ENCODE results near the gene ITPR3.

ITPR3 gene

DNA sequence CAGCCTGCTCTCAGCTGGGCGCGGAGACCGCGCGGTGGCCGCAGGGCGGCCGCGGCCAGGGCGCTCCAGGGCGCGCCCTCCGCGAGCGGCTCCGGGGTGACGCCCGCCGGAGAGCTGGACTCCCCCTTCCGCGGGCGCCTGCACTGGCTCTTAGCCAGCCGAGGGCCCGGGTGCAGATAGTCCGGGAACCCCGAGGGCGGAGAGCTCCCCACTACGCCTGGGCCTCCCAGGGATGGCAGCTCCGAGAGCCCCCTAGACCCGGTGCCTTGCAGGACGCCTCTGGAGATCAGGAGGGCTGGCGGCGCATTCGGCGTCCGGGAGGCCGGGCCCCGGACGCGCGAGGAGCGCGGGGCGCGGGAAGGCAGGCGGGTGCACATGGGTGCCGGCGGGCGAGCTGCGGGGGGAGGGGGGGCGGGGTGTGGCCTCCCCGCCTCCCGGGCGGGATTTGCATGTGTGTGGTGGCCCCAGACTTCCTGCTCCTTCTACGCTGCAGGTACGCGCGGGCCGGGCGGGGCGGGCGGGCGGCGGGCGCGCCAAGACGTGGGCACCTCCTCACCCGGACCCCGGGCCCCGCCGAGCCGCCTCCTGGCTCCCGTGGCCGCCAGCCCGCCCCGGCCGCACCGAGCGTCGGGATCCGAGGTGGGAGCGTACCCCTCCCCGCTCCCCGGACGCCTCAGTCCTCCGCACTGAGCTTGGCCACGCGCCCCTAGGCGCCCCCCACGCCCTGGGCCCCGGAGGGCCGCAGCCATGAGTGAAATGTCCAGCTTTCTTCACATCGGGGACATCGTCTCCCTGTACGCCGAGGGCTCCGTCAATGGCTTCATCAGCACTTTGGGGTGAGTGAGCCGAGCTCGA lies at the start of gene ITPR3:
Gene ITPR3 (plus strand): TSS at position 467 of the 855 bp plus-strand sequence. CDS start 281 bp downstream, at position 748.
- DNase-seq, result peak; percentile 75

DNA sequence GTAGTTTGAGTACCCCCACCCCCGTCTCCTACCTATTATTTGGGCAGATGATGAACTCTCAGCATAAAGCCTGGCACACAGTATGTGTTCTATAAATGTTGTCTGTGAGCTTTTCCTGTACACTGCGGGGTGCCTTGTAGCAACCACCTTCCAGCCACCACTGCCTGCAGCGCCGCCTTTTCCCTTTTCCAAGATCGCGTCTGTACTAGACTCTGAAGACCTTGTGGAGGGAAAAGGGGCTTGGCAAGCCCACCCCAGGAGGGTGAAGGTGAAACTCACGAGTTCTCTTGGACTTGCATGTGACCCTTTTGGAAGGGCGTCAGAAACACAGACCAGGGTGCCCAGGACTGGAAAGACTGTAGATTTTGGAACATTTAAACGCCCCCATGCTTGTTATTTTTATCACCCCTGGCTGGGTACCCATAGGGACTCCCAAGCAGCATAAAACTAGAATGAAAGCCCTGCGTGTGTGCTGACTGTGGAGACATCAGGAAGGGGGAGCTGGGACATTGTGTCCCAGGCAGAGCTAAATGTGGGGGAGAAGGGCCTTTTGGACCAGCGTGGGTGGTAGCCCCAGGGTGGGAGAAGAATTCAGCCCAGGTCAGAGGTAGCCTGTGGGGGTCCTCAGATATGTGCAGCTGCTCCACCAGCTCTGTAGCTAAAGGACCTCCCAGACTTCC lies 49.3 kb upstream of the ITPR3 start:
- no peak for DNase-seq

- DNase-seq, result no peak
Observed at GRCh38 chr6:33575211-33575610, 45.9 kb upstream of the ITPR3 start.

- no peak for DNase-seq
Observed at GRCh38 chr6:33576668-33577067, 44.5 kb upstream of the ITPR3 start.

DNA sequence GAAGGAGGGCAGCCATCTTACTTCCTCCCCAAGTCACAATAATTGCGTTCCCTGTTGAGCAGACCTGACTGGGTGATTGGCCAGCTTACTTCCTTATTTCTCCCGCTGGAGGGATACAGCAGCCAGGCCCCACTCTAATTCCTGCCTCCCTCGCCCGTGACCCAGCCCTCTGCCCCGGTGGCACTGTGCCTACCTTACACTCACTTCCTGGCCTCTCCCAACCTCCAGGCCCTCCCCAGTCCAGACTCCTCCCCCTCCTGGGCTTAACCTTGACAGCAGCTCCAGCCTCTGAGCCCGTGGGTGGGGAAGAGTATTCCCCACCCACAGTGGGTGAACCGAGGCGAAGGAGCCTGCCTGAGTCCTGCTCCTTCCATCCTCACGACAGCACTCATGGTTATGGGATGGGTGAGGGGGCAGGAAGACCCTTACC lies 44.0 kb upstream of the ITPR3 start:
- DNase-seq, result no peak

- DNase-seq, result no peak
Observed at GRCh38 chr6:33577718-33578117, 43.4 kb upstream of the ITPR3 start.

- no peak for DNase-seq
Observed at GRCh38 chr6:33578164-33578563, 43.0 kb upstream of the ITPR3 start.

DNA sequence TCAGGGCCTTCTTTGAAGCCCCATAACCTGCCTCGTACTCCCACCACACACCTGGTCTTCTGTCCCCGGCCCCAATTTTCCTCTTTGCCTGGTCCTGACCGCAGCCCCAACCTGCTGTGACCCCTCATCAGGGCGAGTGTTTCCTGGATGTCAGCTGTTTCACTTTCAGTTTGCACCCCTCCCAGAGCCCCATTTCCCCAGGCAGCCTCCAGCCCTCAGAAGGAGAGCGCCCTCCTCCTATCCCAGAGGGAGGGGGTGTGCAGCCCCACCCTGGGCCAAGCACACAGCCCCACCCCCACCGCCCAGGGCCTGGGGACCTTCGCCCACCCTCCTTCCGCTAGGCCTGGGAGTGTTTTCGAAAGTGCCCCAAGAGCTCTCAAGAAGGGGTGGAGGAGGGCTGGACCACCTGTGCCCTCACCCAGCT lies 42.5 kb upstream of the ITPR3 start:
- DNase-seq, result peak; percentile 32

- DNase-seq, result peak; percentile 76
Observed at GRCh38 chr6:33579828-33580714, 41.1 kb upstream of the ITPR3 start, which contains the start of gene BAK1. Gene BAK1, minus strand, starts transcription at chr6:33580276. Its CDS starts 2,672 bp downstream, at chr6:33577604.

DNA sequence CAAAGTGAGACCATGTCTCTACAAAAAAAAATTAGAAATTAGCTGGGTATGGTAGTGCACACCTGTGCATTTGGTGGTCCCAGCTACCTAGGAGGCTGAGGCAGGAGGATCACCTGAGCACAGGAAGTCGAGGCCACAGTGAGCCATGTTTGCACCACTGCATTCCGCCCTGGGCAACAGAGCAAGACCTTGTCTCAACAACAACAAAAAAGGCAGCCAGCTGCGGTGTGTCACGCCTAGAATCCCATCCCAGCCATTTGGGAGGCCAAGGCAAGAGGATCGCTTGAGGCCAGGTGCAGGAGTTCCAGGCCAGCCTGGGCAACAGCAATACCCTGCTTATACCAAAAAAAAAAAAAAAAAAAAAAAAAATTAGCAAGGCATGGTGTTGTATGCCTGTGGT lies 39.9 kb upstream of the ITPR3 start:
- no peak for DNase-seq

DNA sequence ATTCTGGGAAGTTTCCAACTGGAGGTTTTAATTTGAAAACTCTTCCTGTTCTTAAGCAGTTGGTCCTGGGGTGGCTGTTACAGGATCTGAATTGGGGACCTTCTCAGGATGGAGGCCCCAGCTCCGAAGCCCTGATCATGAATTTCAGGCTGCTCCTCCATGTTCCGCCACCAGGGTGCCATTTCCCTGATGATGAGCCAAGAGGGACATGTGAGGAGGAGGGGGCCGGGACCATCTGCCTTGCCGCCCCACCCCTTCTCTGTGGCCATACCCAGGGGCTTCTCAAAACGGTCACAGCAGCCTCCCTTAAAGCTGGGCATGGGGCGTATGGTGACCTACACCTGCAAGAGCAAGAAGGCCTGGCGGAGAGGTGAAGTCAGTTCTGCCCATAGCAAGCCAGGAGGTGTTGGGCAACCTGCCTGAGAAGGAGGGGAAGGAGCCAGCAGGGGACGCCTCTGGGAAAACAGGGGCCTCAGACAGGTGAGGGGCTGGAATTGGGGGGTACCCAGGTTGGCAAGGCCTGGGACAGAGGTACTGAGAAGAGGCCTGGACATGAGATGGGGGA lies 37.4 kb upstream of the ITPR3 start:
- DNase-seq, result no peak

GRCh38 chr6:33584700-33585402 lies 36.3 kb upstream of the ITPR3 start:
- DNase-seq, result no peak

- peak; percentile 79 for DNase-seq
Observed at GRCh38 chr6:33585403-33586107, 35.6 kb upstream of the ITPR3 start.

GRCh38 chr6:33586108-33586640 lies 34.9 kb upstream of the ITPR3 start:
- no peak for DNase-seq

DNA sequence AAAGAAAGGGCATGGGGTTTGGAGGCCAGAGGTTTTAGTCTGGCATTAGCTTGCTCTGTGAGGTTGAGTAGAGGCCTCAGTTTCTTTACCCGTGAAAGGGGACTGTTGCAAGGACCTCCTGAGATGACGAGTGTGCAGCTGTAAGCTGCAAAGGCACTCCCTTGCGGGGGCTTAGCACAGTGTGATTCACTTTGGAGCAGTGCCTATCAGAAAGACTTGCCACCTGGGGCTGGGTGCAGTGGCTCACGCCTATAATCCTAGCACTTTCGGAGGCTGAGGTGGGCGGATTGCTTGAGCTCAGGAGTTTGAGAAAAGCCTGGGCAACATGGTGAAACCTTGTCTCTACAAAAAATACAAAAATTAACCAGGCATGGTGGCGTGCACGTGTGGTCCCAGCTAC lies 33.6 kb upstream of the ITPR3 start:
- DNase-seq, result no peak

DNA sequence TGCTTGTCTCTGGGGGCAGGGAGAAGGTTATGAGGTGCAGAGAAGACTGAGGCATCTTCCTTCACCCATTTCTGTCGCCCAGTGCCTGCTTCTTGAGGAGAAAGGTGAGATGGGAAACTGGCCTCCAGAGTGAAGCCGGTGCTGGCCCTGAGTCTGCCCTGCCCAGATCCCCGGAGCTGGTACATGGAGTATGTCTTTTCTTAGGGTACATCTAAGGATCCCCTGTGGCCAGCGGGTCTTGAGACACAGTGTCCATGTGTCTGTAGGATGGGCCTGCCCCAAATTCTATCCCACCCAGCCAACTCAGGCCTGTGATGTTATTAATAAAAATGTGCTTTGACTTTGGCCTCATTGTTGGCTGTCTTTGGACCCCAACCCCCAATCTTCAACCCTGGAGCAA lies 32.2 kb upstream of the ITPR3 start:
- no peak for DNase-seq

GRCh38 chr6:33589392-33589730 lies 31.8 kb upstream of the ITPR3 start:
- DNase-seq, result no peak

GRCh38 chr6:33589731-33590530 lies 31.2 kb upstream of the ITPR3 start:
- no peak for DNase-seq

GRCh38 chr6:33590531-33591198 lies 30.5 kb upstream of the ITPR3 start:
- no peak for DNase-seq
